GM19035 (cell line): ENCODE data around the gene CDKN1C.
"Not testable (repeated sequence)": the region's sequence is repeated elsewhere in the genome, so short reads cannot be mapped to it uniquely, and the experiment has no call there.

Experiments
- ATAC-seq: cut with Tn5 transposase; IDR thresholded peaks from one replicate; pipeline ENCODE4 v1.9.1; 2021; ENCODE audit not compliant: unreplicated experiment

CDKN1C gene

DNA sequence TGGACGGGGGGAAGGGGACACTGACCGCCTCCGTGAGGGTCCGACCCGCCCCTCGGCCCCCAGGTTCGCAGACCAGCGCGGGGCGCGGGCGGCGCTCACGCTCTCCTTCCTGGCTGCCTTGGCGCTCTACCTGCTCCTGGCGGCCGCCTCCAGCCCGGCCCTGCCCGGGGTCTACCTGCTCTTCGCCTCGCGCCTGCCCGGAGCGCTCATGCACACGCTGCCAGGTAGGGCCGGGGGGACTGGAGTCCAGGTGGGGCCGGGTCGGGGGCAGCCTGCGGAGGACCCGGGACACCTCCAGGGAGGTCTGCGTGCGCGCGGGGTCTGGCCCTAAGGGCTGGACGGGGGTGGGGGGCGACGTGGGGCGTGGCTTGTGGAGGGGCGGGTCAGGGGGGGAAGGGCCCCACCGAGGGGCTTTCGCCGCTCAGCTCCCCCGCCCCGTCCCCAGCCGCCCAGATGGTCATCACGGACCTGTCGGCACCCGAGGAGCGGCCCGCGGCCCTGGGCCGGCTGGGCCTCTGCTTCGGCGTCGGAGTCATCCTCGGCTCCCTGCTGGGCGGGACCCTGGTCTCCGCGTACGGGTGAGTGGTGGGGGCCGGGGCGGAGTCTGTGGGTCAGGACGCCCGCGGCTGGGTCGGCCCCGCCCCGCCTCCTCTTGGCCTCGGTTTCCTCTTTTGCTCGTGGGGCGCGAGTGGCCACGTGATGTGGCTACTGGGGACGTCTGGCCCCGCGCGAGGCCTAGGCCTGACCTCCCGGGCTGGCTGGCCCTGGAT lies 23.7 kb upstream of the CDKN1C start:
- ATAC-seq: no peak

DNA sequence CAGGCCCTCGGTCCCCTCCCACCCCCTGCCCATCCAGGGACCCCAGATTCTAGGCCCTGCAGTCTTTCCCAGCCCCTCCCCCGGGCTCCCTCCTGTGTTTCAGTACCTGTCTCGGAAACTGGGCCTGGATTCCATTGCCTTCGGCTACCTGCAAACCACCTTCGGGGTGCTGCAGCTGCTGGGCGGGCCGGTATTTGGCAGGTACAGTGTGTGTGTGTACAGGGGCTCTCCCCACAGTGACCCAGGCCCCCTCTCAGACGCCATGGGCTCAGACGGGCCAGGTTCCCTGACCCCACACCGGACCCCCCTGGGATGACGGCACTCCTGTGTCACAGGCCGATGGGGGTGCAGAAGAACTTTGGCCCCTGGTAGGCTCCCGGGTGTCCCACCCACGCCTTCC lies 22.6 kb upstream of the CDKN1C start:
- ATAC-seq: no peak

- ATAC-seq: not testable (repeated sequence)
Measured at GRCh38 chr11:2905299-2905698, 19.7 kb upstream of the CDKN1C start.

DNA sequence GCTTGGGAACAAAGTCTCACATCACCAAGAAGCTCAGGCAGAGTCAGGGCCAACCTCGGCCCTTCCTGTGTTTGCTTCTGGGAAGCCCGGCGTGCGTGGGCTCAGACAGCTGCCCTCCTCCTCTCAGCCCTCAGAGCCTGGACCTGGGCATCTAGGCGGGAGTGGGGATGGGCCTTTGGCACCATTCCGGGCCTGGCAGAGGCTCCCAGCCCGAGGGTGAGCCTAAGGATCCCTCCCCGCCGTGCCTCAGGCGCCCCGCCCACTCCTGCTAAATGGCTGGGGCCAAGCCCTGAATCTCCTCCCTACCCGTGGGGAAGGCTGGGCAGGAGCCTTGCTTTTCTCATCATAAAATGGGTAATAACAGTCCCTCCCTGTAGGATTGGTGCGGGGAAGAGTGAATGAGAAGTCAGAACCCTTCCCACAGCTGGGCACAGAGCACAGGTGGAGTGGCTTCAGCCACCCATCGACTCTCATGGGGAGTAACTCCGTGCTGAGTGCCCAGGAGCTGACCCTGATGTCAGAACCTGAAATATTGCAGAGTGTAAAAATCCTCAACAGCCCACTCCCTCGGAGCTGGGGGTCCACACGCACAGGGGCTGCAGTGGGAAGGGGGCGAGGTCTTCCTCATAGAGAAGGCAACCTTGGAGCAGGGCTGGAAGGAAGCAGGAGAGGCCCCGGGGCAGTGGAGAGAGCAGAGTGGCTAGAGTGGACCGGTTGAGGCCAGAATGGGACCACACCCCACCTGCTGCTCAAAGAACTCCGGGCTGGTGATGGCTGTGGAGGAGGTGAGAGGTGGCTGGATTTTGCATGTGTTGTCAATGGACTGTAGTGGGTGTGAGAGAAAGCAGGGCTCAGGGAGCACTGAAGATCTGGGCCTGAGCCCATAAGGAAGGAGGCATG lies 18.8 kb upstream of the CDKN1C start:
- ATAC-seq: no peak

- no peak for ATAC-seq
Measured at GRCh38 chr11:2903672-2904011, 18.1 kb upstream of the CDKN1C start.

DNA sequence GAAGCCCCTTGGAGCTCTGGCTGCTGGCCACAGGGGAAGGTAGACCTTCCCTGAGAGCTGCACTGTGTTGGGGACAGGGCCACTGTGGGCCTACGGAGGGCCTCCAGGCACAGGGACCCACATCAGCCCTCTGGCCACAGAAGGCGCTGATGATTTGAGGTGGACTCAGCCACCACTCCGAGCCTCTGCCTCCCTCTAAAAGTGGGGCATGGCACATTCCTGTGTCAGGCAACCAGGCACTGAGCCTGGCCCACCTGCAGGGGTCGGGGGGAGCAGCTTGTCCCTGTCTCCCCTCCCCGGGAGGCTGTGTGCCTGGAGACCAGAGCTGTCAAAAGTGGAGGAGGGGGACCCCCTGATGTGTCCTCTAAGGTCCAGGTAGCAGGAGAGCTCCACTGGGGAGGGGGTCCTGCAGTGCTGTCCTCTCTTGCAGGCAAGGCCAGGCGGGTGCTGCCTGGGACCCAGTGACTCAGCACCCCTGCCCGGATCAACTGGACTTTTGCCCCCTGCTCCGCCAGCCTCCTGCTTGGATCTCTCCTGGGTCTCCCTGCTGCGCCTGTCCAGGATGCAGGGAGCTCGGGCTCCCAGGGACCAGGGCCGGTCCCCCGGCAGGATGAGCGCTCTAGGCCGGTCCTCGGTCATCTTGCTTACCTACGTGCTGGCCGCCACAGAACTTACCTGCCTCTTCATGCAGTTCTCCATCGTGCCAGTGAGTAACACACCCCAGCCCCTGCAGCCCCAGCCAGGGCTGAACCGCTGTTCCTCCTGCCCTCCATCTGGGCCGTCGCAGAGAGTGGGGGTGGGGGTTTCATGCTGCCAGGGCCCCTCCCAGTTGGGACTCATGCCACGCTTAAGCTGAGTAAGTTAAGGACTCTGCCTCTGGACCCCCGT lies 17.5 kb upstream of the CDKN1C start:
- peak; percentile 2 for ATAC-seq

DNA sequence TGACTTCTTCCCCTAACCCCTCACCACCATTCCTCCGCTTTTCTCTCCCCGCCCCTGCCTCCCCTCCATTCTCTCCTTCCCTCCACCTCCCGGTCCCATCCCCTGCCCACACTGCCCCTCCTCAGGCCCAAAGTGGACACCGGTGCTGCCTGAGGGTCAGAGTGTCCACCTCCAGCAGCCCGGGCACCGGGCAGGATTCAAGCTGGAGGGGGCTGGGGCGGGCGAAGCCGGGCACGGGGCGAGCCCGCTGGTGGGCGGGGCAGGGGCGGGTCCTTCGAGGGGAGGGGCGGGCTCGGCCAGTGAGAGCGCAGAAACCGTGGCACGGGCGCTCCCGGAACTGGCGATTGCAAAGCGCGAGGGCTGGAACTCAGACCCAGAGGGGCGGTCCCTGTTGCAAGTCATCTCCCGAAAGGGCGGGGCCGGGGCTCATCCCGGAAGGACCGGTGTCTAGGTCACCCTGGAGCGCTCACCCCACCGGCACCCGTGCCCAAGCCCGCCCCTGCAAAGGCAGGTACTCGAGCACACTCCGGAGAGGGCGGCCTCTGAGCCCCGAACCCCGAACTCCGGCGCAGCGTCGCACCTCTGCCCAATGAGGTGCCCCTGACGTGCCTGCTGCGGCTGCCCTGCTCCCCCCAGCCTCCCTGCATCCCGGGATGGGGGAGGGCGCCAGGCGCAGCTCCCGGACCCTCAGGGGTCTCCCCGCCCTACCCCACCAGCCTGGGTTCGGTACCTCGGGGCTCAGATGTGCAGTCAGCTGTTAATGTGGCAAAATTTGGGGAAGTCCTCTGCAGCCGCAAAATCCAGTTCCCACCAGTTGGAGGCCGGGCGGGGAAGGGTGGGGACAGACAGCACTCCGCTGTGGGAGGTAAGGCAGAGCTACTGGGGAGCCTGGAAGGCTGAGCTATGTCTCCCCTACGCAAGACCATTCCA lies 16.5 kb upstream of the CDKN1C start:
- ATAC-seq: peak; percentile 96

DNA sequence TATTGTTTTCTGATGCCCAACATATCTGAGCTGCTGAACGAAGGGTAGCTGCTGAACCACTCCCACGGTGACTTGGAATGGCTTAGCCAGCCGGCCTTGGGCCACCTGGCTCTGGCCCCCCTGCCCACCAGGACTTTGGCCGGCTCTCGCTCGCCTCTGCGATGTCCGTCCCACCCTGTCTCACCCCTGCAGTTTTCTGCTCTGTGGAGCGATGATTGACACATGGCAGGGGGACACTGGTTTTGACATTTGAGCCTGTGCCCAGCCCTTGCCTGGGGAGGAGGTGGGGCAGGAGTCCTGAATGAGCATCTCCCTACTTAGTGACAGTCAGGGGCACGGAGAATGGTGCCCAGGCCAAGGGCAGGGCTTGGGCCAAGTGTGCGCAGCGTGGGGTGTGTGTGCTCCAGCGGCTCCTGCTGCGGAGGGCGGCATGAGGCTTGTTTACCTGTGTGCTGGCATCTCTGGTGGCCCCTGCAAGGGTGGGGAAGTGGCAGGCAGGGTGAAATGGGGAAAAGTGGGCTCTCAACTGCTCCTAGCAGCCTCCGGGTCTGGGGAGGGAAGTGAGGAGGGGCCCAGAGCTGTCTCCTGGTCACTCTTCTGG lies 15.7 kb upstream of the CDKN1C start:
- ATAC-seq: no peak

DNA sequence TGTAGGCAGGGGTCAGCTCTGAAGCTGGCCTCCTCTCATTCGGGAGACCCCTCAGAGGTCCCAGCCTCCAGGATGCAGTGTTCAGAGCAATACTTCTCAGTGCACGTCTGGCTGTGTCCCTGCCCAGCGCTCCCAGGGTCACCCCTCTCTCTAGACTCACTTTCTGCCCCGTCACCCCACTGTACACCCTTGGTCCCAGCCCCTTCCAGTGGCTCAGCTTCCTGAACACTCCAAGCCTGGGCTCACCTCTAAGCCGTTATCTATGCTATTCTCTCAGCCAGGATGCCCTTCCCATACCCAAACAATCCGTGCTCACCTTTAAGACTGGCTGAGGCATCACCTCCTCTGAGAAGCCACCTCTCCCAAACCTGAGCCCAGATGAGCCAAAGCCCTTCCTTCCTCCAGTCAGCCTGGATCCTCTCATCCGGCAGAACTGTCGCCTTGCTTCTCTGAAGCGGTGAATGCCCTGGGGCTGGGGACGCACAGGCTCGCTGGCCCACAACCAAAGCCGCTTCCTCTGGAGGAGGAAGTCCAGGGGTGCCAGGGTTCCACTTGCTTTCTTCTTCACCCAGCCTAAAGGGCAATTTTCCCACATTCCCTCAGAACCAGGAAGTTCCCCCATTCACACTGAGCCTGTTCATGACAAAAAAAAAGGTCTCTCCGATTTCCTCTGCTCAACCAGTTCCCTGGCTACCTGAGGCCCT lies 13.7 kb upstream of the CDKN1C start:
- ATAC-seq: no peak

DNA sequence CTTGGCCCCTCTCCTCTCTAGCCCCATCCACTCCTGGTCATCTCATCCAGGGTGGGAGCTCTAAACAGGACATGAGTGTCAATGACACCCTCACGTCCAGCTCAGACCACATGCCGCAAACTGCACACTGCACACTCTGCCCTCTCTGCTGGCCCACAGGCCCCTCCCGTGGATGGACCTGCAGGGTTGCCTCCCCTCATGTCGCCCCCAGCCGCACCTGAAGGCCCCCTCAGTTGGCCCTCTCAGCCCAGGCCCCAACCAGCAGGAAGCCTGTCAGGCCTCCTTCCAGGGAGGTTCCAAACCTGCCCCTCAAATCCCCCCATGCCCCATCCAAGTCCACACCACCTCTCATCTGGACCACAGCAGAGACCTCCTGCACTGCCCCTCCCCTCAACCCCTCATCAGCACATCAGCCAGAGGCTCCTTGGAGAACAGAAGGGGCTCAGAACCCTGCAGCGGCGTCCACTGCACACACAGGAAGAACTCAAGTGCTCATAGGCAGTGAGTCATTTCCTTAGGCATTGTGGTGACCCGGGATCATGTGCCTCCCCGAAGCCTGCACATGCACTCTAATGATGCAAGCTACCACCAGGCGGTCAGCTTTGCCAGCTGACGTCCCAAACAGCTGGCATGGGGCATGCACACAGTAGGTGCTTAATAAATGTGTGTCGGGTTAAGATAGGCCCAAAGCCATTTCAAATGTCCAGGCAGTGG lies 12.9 kb upstream of the CDKN1C start:
- ATAC-seq: no peak

DNA sequence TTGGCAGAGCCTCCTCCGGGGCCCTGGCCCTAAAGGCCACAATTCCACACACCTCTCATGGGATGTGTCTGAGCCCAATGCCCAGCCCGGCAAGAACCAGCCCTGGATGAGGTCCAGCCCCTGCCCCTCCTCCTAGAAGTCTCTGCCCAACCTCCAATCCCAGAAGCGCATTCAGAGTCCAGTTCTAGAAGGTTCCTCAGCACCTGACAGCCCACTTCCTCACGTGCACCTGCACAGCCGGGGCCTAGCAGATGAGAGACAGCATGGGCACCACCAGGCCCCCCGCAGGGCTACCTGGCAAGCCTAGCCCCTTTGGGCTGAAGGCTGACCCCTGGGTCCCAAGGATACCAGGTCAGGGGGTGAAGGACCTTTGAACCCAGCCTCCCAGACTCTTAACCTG lies 11.5 kb upstream of the CDKN1C start:
- ATAC-seq: no peak

DNA sequence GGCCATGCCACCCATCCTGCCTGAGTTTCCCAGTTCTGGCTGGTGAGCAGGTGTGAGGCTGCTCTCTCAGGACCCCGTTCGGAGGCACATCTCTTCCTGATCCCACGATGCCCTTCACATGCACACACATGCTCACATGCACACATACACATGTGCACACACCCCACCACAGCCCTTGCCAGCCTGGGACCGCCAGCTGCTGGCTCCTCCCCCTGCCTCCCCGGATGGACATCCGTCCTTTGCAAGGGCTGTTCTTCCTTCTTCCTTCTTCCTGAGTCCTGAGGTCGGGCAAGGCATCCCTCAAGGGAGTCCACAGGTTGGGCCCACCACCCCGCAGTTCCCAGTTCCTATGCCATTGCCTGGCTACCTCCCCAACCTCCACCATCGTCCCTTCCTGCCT lies 10.5 kb upstream of the CDKN1C start:
- ATAC-seq: no peak

- no peak for ATAC-seq
Measured at GRCh38 chr11:2893935-2894334, 8.4 kb upstream of the CDKN1C start.

DNA sequence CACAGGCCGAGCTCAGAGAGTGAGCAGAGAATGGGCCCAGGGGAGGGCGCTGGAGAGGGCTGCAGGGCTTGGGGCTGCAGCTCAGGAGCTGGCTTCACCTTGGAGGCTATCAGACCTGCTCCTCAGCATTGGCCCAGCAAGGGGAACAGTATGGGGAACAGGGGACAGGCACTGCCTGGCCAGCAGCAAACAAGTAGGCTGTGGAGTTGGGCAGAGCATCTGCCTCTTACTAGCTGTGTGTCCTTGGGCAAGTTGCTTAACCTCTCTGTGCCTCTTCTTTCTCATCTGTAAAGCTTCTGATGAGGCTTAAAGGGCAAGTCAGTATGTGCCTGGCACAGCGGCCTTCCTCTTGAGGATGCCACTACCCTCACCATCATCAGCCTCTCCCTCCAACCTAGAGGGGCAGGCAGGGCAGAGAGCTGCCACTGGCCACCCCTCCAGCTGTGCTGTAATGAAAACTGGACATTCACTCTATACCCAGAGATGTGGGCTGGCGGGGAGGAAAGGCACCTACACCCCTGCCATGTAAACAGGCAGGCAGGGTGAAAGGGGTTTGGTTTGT lies 7.5 kb upstream of the CDKN1C start:
- ATAC-seq: no peak

DNA sequence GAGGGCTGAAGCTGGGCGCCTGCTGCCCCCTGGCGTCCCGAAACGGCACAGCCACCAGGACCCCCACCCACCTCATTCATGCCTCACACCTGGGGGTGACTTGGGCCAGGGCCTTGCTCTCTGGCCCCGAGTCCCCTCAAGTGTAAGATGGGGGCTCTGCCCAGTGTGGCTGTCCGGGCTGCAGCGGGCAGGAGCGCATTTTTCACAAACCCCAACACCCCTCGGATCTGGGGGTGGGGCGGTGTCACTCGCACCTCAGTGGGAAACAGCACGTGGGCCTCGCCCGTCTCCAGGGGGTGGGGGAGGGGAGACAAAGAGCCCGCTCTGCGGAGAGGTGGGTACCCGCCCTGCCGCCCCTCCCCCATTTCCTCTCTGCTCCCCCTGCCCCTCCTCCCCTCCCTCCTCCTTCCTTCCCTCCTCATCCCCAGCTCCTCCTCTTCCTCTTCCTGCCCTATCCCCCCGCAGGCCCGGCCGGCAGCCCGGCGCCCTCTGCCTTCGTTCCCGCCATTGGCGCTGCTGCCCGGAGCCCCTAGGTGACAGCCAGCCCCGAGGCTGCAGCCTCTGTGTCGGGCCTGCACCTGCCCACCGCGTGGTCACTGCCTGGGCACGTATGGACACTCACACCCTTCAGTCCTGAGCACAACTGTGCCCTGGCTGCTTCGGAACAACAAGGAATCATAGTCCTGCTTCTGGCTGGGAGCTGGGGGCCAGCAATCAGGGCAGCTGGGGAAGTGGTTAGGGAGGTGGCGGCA lies 6.8 kb upstream of the CDKN1C start:
- ATAC-seq: no peak

DNA sequence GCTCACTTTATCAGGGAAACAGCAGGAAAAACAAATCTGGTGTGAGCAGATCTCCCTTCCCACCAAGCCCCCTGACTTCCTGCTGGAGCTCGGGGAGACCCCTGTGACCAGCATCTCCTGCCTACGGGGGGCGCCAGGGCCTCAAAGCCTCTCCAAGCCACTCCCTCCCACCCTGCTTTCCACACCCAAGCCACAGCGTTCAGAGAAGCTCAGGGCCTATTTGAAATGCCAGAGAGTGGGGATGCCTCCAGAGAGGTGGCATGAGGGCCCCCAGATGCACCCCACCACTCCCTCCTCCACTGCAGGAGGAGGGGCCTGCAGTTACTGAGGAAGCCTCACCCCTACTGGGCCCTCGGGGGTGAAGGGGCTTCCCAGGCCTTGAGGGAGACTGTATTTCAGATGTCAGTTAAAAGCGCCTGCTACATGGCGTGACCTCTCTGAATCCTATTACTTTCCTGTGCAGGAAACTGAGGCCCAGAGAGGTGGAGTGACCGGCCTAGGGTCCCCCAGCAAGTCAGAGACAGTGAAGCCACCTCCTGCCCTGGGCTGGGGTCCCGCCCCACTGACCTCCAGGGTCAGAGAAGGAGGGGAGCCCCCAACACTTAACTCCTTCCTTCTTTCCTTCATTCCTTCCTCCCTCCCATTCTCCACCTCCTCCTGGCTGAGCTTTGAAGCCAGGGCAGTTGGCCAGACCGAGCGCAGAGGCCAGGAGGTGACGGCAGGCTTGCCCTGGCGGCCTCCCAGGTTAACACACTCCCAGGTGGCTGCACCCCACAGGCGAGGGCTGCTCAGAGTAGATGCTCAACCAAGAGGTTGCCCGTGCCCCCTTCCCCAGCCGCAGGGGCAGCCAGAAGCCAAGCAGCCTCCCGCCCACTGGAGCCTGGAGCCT lies 6.0 kb upstream of the CDKN1C start:
- no peak for ATAC-seq
